LNCAP (cell line): ENCODE measurements around the gene BRMS1.

Experiments
- TF ChIP-seq, protein P1 (sequence below): fragments of 450-650 bp; IDR thresholded peaks from 2 replicates; pipeline ENCODE4 v1.5.1; 2017; ENCODE audit warnings: mild to moderate bottlenecking

The BRMS1 gene

DNA sequence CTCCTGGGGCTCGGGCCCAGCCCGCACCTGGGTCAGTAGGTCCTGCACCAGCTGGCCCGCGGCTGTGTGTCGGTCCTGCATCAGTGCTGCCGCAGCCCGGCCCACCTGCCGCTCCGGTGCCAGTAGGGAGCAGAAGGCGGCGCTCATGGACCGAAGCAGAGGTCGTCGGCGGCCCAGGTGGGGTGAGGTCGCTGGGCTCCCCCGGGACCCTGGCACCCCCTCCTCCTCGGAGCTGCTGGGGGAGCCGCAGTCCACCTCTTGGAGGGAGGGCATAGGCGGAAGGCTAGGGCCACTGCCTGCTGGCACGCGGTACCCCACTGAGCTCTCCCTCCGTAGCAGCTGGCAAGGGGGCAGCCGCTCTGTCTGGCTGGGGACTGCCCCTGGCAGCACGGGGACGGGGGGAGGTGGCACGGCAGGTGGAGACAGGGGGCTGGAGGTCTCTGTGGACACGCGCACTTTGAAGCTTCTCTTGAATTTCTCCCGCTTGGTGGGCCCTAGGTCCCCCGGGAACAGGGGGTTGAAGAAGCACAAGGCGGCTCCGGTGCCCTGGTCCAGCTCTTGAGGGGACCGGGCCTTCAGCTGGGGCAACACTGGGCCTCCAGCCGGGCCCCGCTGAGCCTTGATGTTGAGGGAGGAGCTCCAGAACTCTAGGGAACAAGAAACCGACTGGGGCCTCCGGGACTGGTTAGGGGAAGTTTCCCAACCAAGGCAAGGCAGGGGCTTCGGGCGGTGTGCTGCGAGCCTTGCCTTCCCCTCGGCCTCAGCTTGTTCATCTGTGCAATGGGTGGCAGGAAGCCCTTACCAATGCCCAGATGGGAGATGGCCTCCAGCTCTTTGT, 10.1 kb downstream of the BRMS1 start:
- TF ChIP-seq, protein P1, sequence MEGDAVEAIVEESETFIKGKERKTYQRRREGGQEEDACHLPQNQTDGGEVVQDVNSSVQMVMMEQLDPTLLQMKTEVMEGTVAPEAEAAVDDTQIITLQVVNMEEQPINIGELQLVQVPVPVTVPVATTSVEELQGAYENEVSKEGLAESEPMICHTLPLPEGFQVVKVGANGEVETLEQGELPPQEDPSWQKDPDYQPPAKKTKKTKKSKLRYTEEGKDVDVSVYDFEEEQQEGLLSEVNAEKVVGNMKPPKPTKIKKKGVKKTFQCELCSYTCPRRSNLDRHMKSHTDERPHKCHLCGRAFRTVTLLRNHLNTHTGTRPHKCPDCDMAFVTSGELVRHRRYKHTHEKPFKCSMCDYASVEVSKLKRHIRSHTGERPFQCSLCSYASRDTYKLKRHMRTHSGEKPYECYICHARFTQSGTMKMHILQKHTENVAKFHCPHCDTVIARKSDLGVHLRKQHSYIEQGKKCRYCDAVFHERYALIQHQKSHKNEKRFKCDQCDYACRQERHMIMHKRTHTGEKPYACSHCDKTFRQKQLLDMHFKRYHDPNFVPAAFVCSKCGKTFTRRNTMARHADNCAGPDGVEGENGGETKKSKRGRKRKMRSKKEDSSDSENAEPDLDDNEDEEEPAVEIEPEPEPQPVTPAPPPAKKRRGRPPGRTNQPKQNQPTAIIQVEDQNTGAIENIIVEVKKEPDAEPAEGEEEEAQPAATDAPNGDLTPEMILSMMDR = no peak

DNA sequence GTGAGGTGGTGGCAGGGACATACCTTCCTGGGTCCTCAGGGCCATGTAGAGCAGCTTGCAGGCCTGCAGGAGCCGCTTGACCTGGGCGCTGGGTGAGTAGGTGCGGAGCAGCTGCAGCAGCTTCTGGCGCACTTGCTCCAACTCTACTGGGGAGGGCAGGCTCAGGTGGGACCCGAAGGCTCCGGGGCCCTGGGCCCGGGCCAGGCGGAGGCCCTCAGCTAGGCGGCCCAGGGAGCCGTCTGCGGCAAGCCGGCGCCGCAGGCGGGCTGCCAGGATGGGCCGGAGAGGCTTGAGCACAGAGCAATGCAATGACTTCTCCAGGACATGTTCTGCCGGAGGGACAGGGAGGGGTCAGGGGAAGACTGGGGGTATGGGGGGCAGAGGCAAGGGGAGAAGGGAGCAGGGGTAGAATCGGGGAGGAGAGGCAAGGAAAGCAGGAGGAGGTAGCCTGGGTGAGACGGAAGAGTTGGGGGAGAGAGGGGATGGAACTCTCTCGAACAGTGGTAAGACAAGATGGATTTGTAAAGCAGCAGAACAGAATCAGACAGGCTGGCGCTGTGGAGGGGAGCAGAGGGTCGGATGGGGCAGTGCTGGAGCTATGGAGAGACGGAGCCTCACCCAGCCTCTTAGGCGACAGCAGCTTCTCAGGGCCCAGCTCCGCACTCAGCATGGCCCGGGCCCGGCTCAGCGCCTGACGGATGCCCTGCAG, 10.9 kb downstream of the BRMS1 start:
- TF ChIP-seq, protein P1 = no peak

DNA sequence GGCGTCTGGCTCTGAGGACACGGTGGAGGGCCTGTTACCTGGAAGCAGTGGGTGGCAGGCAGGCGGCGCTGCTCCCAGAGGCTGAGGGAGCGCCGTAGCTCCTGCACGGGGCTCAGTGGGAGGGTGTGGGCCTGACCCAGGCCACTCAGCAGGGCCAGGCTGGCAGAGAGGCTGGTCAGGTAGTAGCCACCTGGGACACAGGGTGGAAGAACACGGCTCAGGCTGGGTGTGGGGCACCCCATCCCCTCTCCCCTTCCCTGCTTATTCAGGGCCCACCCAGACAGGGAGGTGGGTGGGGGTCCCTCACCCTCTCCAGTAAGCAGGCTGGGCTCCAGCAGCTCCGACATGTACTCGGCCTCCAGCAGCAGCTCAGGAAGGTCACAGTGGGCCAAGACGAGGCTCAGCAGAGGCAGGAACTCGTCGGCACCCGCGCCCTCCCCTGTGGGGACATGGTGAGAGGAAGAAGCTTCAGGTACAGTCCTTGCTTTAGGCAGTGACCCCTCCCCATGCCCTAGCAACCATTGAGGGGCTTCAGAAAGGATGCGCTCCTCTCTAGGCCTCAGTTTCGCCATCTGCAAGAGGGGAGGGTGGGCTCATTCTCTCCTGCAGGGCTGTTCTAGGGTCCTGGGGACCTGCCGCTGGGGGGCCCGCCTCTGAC, 11.6 kb downstream of the BRMS1 start:
- TF ChIP-seq, protein P1 = no peak

DNA sequence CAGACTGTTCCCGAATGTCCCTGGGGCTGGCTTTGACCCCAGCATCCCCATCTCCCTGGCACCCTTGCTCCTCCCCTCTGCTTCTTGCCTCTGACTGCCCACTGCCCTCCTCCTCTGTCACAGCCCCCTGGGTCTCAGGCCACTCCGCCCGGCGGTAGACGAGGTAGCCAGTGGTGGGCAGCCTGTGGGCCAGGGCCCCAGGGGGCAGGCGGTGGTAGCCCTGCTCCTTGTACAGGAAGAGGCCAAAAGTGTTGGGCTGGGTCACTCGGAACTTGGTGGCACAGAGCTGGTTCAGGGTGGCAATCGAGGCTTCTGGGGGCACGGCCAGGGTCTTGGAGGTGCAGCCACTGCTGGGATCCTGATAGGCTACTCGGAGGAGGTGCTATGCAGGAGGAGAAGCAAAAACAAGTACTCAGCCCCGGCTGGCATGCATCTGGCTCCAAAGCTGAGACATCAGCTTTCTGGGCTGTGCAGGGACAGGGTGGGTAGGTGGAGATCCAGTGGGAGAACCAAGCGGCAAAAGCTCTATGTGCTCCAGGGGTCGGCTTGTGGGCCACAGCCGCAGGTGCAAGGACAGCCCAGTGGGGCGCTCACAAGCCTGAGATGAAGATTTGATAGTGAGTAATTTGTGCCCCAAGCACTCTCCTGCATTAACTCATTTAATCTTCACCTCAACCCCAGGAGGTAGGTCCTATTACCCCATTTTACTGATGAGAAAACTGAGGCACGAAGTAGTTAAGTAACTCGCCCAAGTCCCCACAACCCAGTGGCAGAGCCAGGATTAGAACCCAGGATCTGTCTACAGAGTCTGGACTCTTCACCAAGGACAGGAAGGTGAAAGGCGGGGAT, 12.3 kb downstream of the BRMS1 start:
- TF ChIP-seq, protein P1 = no peak

DNA sequence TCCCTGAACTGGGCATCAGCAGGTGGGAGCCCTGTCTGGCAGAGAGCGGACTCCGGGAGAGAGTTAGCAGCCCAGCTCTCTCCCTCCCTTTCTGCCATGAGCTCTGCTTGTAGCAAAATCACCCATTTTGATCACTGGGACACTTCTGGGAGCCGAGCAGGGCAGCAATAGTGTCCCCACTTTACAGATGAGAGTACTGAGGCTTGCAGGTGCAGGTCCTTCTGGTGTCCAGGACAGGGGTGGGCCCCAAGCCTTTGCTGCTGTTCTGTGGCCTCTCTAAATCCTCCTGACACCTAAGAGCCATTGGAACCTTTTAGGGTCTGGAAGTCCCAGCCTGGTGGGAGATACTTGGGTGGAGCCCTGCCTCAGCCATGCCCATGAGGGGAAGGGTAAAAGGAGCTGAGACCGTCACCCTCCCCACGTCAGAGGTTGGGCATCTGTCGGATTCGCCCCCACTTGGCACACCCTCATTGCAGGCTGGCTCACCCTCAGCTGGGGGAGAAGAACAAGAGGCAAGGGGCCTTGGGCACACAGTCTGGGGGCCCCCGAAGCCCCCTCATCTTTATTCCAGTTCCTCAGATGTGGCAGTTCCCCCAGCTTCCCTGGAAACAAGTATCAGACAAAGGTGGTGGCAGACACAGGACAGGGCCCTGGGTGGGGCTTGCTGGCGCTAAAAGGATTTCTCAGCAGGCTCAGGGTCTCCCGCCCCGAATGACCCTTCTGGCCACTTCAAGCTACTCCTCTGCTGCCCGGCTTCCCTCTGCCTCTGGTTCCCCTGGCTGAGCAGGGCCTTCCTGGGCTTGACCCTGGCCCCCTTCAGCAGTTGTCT, 13.1 kb downstream of the BRMS1 start:
- TF ChIP-seq, protein P1 = no peak

DNA sequence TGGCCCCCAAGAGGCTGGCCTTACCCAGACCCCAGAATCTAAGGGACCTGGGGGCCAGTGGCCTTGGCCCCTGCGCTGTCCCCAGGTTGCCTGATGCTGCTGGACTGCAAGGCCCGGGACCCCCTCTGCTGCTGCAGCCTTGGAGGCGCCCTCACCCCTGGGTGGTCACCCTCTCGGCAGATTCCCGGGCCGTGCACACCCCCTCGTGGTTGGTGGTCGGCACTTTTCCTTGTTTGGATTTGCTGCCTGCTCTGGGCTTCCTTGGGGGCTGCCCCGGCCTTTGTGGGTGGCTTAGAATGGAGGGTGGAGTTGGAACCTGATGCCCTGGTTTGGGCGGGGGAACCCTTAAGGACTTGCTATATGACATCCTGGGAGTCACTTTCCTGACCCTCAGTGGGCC, 14.0 kb downstream of the BRMS1 start:
- TF ChIP-seq, protein P1 = no peak
